ENCODE measurements around the gene MAGI2.
"Not testable (repeated sequence)": the region's sequence is repeated elsewhere in the genome, so short reads cannot be mapped to it uniquely, and the experiment has no call there.

GRCh38 chr7:78240179-78240578 is 1213.3 kb downstream of the MAGI2 start:
- not testable (repeated sequence) for TF ChIP-seq POLR2A (IDR thresholded peaks at IDR 0.05)
- TF ChIP-seq, protein P1, sequence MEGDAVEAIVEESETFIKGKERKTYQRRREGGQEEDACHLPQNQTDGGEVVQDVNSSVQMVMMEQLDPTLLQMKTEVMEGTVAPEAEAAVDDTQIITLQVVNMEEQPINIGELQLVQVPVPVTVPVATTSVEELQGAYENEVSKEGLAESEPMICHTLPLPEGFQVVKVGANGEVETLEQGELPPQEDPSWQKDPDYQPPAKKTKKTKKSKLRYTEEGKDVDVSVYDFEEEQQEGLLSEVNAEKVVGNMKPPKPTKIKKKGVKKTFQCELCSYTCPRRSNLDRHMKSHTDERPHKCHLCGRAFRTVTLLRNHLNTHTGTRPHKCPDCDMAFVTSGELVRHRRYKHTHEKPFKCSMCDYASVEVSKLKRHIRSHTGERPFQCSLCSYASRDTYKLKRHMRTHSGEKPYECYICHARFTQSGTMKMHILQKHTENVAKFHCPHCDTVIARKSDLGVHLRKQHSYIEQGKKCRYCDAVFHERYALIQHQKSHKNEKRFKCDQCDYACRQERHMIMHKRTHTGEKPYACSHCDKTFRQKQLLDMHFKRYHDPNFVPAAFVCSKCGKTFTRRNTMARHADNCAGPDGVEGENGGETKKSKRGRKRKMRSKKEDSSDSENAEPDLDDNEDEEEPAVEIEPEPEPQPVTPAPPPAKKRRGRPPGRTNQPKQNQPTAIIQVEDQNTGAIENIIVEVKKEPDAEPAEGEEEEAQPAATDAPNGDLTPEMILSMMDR (IDR thresholded peaks at IDR 0.05): not testable (repeated sequence)

All from body of pancreas (tissue), 4 donors.